Testis (tissue), 2 donors: ENCODE results near the gene HMCN1.

Experiments used
- POLR2A ChIP-seq: fragments of 450-650 bp; IDR thresholded peaks from one replicate; pipeline ENCODE4 v1.6.1; 2017; ENCODE audit warnings: antibody characterized with exemption, mild to moderate bottlenecking, moderate library complexity
- TF ChIP-seq, protein P1 (sequence below), 3 experiments: fragments of 450-650 bp in 2 of 3; fragments of 200-600 bp in 1 of 3; sonication (generic) in 1 of 3; IDR thresholded peaks; one replicate each; pipeline ENCODE4 v1.5.1; 2016 to 2019; ENCODE audit warnings: antibody characterized with exemption in 3 of 3, mild to moderate bottlenecking in 2 of 3, moderate library complexity in 1 of 3

DNA sequence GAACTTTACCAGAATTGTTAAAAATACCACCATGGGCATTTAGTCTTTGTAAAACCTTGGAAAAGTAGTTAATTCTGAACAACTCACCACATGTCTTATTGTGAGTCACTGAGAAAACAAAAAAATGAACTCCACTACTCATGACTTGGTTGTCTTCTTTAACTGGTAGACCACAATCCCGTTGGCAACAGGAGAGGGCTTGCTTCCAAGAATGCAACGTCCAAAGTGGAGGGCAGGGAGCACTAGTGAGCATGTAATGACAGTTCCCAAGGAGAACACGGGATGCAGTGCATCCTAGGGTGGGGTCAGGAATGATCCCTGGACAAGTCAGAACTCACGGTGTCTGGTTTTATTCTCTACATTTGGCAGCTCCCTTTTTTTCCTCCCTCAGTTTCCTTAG is 15.2 kb upstream of the HMCN1 start:
- TF ChIP-seq, protein P1, sequence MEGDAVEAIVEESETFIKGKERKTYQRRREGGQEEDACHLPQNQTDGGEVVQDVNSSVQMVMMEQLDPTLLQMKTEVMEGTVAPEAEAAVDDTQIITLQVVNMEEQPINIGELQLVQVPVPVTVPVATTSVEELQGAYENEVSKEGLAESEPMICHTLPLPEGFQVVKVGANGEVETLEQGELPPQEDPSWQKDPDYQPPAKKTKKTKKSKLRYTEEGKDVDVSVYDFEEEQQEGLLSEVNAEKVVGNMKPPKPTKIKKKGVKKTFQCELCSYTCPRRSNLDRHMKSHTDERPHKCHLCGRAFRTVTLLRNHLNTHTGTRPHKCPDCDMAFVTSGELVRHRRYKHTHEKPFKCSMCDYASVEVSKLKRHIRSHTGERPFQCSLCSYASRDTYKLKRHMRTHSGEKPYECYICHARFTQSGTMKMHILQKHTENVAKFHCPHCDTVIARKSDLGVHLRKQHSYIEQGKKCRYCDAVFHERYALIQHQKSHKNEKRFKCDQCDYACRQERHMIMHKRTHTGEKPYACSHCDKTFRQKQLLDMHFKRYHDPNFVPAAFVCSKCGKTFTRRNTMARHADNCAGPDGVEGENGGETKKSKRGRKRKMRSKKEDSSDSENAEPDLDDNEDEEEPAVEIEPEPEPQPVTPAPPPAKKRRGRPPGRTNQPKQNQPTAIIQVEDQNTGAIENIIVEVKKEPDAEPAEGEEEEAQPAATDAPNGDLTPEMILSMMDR (IDR thresholded peaks at IDR 0.05) = no peak
- TF ChIP-seq POLR2A = no peak
